Kidney (tissue), 14 donors: ENCODE results near the gene BCAS2. TPM values are rescaled to one million over a fixed set of nuclear protein-coding genes. Genes with fewer than 3 reads are reported as not detected.

ENCODE experiments used
- DNase-seq, 5 donors: peaks; one replicate each; pipeline ENCODE4 v3.0.0-alpha.2; 2013 to 2020
- FAIRE-seq: peaks from 2 replicates; lab custom pipeline; 2012; peaks lifted over from hg19 to GRCh38; lab: Jason Lieb, UNC
- H3K27ac ChIP-seq, 2 donors: one replicate each; pipeline ENCODE4 v1.7.0; 2013; ENCODE audit warnings: low read depth in 2 of 2, low read length in 2 of 2, inconsistent platforms in 1 of 2
- H3K27me3 ChIP-seq: one replicate; pipeline ENCODE4 v1.7.1; 2013; ENCODE audit warnings: low read length, inconsistent platforms; ENCODE audit not compliant: control insufficient read depth, insufficient read depth
- H3K36me3 ChIP-seq, 3 donors: one replicate each; pipeline versions ENCODE4 v1.7.0 to v1.7.1; 2013; ENCODE audit warnings: low read length in 3 of 3, control low read depth in 1 of 3, inconsistent platforms in 1 of 3; ENCODE audit not compliant: insufficient read depth in 3 of 3, control insufficient read depth in 2 of 3
- H3K4me1 ChIP-seq, 3 donors: one replicate each; pipeline versions ENCODE4 v1.7.0 to v1.7.1; 2013; ENCODE audit warnings: low read length in 3 of 3, inconsistent platforms in 1 of 3, low read depth in 1 of 3; ENCODE audit not compliant: control insufficient read depth in 2 of 3, insufficient read depth in 2 of 3
- H3K4me3 ChIP-seq, 3 donors: one replicate each; pipeline versions ENCODE4 v1.7.0 to v1.8.1; 2013; ENCODE audit warnings: low read length in 3 of 3, control low read depth in 1 of 3, inconsistent platforms in 1 of 3
- H3K9ac ChIP-seq, 3 donors: one replicate each; pipeline versions ENCODE4 v1.7.0 to v1.7.1; 2013; ENCODE audit warnings: low read length in 3 of 3, control low read depth in 1 of 3, inconsistent platforms in 1 of 3
- H3K9me3 ChIP-seq, 3 donors: one replicate each; pipeline versions ENCODE4 v1.7.0 to v1.7.1; 2013; ENCODE audit warnings: low read length in 3 of 3, control low read depth in 1 of 3, inconsistent platforms in 1 of 3; ENCODE audit not compliant: control insufficient read depth in 2 of 3, insufficient read depth in 1 of 3
- CTCF ChIP-seq: IDR thresholded peaks from 3 replicates; pipeline ENCODE4 v1.5.1; 2012; ENCODE audit warnings: mild to moderate bottlenecking, moderate library complexity, borderline replicate concordance; ENCODE audit not compliant: insufficient read depth; ENCODE audit errors: extremely low read depth
- intact Hi-C: fragments of 100-400 bp; cut with DNase I; formaldehyde crosslinking; loops from one replicate; pipeline ENCODE4 v1.11.1; 2022
- polyA plus RNA-seq: library from polyadenylated mRNA; stranded (reverse); fragments of 350-450 nt; fragmentation: Illumina TruSeq; extraction: RNeasy Lipid Tissue Mini Kit (QIAGEN cat#74804); gene quantifications from one replicate; pipeline ENCODE4 v1.2.3, GENCODE V29; 2014; ENCODE audit warnings: low read depth, low replicate concordance; ENCODE audit not compliant: insufficient read depth
- total RNA-seq: library from RNA; stranded (reverse); fragmentation: NEBNext Ultra II Directional; extraction: Animal tissue kit (Norgen Biotek cat#: 25700); gene quantifications from one replicate; pipeline ENCODE4 v1.2.1, GENCODE V29; 2021
- donor health status: control.
- donor health status: control.
- donor health status: control.
- donor health status: control.
- donor health status: control.
- donor health status: DM: yes; HTN: yes; CAD: no.
- donor health status: Normal renal cell carcinoma (clear cell type).

Gene BCAS2
- total and polyA plus RNA-seq, 2 donors from 2014 or later, result 37.2 to 51.4 TPM

GRCh38 chr1:114609026-114609425 lies 27.6 kb upstream of the BCAS2 start:
- TF ChIP-seq CTCF, result no peak
- Histone ChIP-seq H3K4me3 (no peak overlapping the region), H3K36me3 (no peaks in the 10 kb centered on the region), H3K9me3 (no peaks in the 10 kb centered on the region), H3K9ac (no peak overlapping the region), H3K4me1 (no peaks in the 10 kb centered on the region), H3K27me3 (no peaks in the 10 kb centered on the region), H3K27ac (no peak overlapping the region)
- DNase-seq (no peak), FAIRE-seq (no peak)
- intact Hi-C loops, result no loop called here

DNA sequence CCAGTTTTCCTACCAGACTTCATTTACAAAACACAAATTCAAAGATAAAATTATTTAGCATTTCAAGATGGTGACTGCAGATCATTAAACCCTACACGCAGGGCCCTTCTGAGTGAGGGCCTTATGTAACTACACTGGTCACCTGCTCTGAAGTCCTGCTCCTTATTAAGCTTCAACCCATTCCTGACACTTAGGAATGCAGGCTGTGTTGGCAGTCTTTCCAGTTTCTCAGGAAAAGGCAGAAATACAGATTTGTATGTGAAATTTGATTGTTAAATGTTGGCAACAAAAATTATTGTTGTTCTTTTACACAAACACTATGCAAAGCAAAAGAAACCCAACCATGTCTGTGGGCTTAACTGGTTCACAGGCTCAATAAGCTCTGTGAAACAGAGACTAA lies 25.8 kb upstream of the BCAS2 start:
- DNase-seq, result no peak
- no peaks in the 10 kb centered on the region for H3K9me3 ChIP-seq
- H3K9ac ChIP-seq, result no peak overlapping the region
- no peaks in the 10 kb centered on the region for H3K36me3 ChIP-seq
- no peaks in the 10 kb centered on the region for H3K4me1 ChIP-seq
- no peak for TF ChIP-seq CTCF
- no peaks in the 10 kb centered on the region for H3K27me3 ChIP-seq
- FAIRE-seq, result no peak
- intact Hi-C loops, result no loop called here
- H3K27ac ChIP-seq, result no peak overlapping the region
- H3K4me3 ChIP-seq, result no peak overlapping the region

GRCh38 chr1:114597949-114598348 lies 16.5 kb upstream of the BCAS2 start:
- Histone ChIP-seq H3K27me3 (no peaks in the 10 kb centered on the region), H3K4me1 (no peaks in the 10 kb centered on the region), H3K4me3 (no peak overlapping the region), H3K9ac (no peak overlapping the region), H3K27ac (no peak overlapping the region), H3K36me3 (no peaks in the 10 kb centered on the region), H3K9me3 (no peaks in the 10 kb centered on the region)
- intact Hi-C loops, result no loop called here
- no peak for DNase-seq
- FAIRE-seq, result no peak
- no peak for TF ChIP-seq CTCF

DNA sequence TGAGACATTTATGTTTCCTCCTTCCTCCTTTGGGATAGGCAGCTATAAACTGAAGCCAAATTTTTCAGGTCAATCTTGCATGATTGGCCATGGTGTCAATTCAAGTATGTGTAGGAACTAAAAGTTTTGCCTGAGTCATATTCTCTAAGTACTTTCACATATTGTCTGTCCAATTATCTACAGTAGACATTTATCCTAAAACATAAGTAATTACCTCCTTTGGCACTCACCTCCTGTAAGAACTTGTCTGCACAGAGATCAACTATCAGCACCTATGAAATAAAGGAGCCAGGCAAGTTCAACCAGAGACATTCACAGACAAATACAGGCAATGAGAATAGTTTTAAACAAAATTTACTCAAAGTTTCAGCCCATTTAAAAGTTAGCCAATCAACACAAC lies 14.2 kb upstream of the BCAS2 start:
- no peaks in the 10 kb centered on the region for H3K27me3 ChIP-seq
- H3K4me1 ChIP-seq, result no peaks in the 10 kb centered on the region
- H3K9ac ChIP-seq, result no peak overlapping the region
- H3K9me3 ChIP-seq, result no peaks in the 10 kb centered on the region
- no peak overlapping the region for H3K27ac ChIP-seq
- no peaks in the 10 kb centered on the region for H3K36me3 ChIP-seq
- DNase-seq (no peak), FAIRE-seq (no peak)
- intact Hi-C loops, result no loop called here
- TF ChIP-seq CTCF, result no peak
- H3K4me3 ChIP-seq, result no peak overlapping the region
